Astrocyte (in vitro differentiated cells and primary cell): ENCODE data around the gene SDK1.

ENCODE experiments used
- EZH2 ChIP-seq: IDR thresholded peaks from 2 replicates; pipeline ENCODE4 v1.6.1; 2012; ENCODE audit warnings: mild to moderate bottlenecking, low read length, inconsistent platforms; ENCODE audit not compliant: insufficient read depth
- TF ChIP-seq, protein P1 (sequence below): IDR thresholded peaks from 2 replicates; pipeline ENCODE4 v1.5.1; 2011; ENCODE audit warnings: low read depth, mild to moderate bottlenecking, inconsistent platforms, low read length, moderate library complexity; ENCODE audit not compliant: insufficient read depth

DNA sequence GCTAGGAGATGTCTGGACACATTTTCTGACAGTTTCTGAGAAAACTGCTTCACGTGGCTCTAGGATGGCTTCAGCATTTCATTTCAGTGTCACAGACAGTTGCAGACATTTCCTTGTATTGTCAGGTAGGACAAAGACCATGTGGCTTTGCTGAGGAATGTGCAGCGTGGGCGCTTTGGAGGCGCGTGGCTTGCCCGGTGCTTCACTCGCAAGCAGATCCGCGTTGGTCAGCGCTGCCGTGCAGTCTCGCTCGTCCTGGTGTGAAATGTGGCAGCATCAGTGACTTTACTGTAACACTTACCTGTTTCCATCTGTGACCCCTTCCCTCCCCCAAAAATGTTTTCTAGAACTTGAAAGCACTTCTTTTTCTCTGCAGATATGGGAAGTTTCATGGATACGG is 340.5 kb downstream of the SDK1 start:
- TF ChIP-seq, protein P1, sequence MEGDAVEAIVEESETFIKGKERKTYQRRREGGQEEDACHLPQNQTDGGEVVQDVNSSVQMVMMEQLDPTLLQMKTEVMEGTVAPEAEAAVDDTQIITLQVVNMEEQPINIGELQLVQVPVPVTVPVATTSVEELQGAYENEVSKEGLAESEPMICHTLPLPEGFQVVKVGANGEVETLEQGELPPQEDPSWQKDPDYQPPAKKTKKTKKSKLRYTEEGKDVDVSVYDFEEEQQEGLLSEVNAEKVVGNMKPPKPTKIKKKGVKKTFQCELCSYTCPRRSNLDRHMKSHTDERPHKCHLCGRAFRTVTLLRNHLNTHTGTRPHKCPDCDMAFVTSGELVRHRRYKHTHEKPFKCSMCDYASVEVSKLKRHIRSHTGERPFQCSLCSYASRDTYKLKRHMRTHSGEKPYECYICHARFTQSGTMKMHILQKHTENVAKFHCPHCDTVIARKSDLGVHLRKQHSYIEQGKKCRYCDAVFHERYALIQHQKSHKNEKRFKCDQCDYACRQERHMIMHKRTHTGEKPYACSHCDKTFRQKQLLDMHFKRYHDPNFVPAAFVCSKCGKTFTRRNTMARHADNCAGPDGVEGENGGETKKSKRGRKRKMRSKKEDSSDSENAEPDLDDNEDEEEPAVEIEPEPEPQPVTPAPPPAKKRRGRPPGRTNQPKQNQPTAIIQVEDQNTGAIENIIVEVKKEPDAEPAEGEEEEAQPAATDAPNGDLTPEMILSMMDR, result no peak
- no peak for TF ChIP-seq EZH2
